Osteocyte (in vitro differentiated cells): ENCODE results near the gene NTF4. TPM values are rescaled to one million over a fixed set of nuclear protein-coding genes. Genes with fewer than 3 reads are reported as not detected.

ENCODE experiments used
- DNase-seq: peaks from one replicate; pipeline ENCODE4 v3.0.0; 2021; ENCODE audit warnings: mixed read lengths; ENCODE audit not compliant: unreplicated experiment; ENCODE audit errors: extremely low spot score
- H3K27ac Mint-ChIP-seq: one replicate; pipeline ENCODE4 v1.8.0; 2021; ENCODE audit warnings: mild to moderate bottlenecking, mixed read lengths; ENCODE audit not compliant: unreplicated experiment
- H3K27me3 Mint-ChIP-seq: one replicate; pipeline ENCODE4 v1.8.0; 2021; ENCODE audit warnings: mixed read lengths; ENCODE audit not compliant: unreplicated experiment
- H3K36me3 Mint-ChIP-seq: one replicate; pipeline ENCODE4 v1.8.0; 2021; ENCODE audit warnings: mixed read lengths; ENCODE audit not compliant: unreplicated experiment
- H3K4me1 Mint-ChIP-seq: one replicate; pipeline ENCODE4 v1.8.0; 2021; ENCODE audit warnings: mixed read lengths; ENCODE audit not compliant: unreplicated experiment
- H3K4me3 Mint-ChIP-seq: one replicate; pipeline ENCODE4 v1.8.0; 2021; ENCODE audit warnings: mild to moderate bottlenecking, moderate library complexity, mixed read lengths; ENCODE audit not compliant: unreplicated experiment
- H3K9me3 Mint-ChIP-seq: one replicate; pipeline ENCODE4 v1.8.0; 2021; ENCODE audit warnings: mixed read lengths; ENCODE audit not compliant: unreplicated experiment
- total RNA-seq: library from RNA; stranded (reverse); gene quantifications from 2 replicates; pipeline ENCODE4 v1.2.1, GENCODE V29; 2021
- TF ChIP-seq, protein P1 (sequence below): fragments of 200-600 bp; sonication (generic); IDR thresholded peaks from 2 replicates; pipeline ENCODE4 v1.5.0; 2021; ENCODE audit warnings: antibody characterized with exemption, mild to moderate bottlenecking, moderate library complexity

The NTF4 gene
- total RNA-seq, 1 donor from 2014 or later: not detected

- peaks cover 7% of the 10 kb centered on the region for H3K9me3 Mint-ChIP-seq
- peaks cover 4% of the 10 kb centered on the region for H3K36me3 Mint-ChIP-seq
- H3K27ac Mint-ChIP-seq: no peak overlapping the region
- no peak for DNase-seq
- H3K4me1 Mint-ChIP-seq: peaks cover 9% of the 10 kb centered on the region
- TF ChIP-seq, protein P1, sequence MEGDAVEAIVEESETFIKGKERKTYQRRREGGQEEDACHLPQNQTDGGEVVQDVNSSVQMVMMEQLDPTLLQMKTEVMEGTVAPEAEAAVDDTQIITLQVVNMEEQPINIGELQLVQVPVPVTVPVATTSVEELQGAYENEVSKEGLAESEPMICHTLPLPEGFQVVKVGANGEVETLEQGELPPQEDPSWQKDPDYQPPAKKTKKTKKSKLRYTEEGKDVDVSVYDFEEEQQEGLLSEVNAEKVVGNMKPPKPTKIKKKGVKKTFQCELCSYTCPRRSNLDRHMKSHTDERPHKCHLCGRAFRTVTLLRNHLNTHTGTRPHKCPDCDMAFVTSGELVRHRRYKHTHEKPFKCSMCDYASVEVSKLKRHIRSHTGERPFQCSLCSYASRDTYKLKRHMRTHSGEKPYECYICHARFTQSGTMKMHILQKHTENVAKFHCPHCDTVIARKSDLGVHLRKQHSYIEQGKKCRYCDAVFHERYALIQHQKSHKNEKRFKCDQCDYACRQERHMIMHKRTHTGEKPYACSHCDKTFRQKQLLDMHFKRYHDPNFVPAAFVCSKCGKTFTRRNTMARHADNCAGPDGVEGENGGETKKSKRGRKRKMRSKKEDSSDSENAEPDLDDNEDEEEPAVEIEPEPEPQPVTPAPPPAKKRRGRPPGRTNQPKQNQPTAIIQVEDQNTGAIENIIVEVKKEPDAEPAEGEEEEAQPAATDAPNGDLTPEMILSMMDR: peak; percentile 30
- no peak overlapping the region for H3K4me3 Mint-ChIP-seq
- peaks cover 41% of the 10 kb centered on the region for H3K27me3 Mint-ChIP-seq
Measured at GRCh38 chr19:49073514-49074378, 9.1 kb upstream of the NTF4 start.

DNA sequence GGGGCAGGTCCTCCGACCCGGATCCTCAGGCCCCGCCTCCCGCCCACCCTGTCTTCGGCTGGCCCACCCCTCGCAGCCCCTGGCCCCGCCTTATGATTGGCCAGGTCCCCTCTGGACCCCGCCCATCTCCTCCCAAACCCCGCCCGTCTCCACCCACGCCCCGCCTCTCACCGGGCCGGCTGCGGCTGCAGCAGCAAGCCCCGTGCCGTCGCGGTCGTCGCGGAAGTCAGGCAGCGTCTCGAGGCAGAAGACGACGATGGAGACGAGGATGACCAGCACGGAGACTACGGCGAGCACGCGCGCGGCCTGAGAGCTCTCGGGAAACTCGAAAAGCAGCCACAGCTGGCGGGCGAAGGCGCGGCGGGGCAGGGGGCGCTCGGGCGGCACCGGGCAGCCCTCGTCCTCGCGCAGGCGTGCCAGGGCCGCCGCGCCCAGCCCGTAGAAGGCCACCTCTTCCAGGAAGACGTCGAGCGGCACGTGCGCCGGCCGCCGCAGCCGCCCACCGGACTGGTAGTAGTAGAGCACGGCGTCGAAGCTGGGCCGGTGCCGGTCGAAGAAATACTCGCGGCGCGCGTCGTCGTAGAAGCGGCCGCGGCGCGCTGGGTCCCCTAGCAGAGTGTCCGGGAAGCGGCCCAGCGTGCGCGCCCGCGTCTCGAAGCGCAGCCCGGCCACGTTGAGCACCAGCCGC is 7.4 kb upstream of the NTF4 start:
- peaks cover 54% of the 10 kb centered on the region for H3K27me3 Mint-ChIP-seq
- H3K4me3 Mint-ChIP-seq: no peak overlapping the region
- H3K9me3 Mint-ChIP-seq: peaks cover 7% of the 10 kb centered on the region
- no peak for DNase-seq
- H3K4me1 Mint-ChIP-seq: peaks cover 9% of the 10 kb centered on the region
- TF ChIP-seq, protein P1: no peak
- no peak overlapping the region for H3K27ac Mint-ChIP-seq
- peaks cover 4% of the 10 kb centered on the region for H3K36me3 Mint-ChIP-seq

- Mint-ChIP-seq H3K4me1 (peaks cover 12% of the 10 kb centered on the region), H3K27me3 (peaks cover 68% of the 10 kb centered on the region), H3K4me3 (no peak overlapping the region), H3K9me3 (peaks cover 7% of the 10 kb centered on the region), H3K36me3 (peaks cover 4% of the 10 kb centered on the region), H3K27ac (no peak overlapping the region)
- TF ChIP-seq, protein P1: no peak
- DNase-seq: no peak
Measured at GRCh38 chr19:49070416-49070815, 5.8 kb upstream of the NTF4 start.

GRCh38 chr19:49069026-49069425 is 4.4 kb upstream of the NTF4 start:
- Mint-ChIP-seq H3K36me3 (peaks cover 4% of the 10 kb centered on the region), H3K4me1 (peaks cover 16% of the 10 kb centered on the region), H3K9me3 (peaks cover 7% of the 10 kb centered on the region), H3K27me3 (peaks cover 66% of the 10 kb centered on the region), H3K27ac (no peak overlapping the region), H3K4me3 (no peak overlapping the region)
- TF ChIP-seq, protein P1: no peak
- no peak for DNase-seq

DNA sequence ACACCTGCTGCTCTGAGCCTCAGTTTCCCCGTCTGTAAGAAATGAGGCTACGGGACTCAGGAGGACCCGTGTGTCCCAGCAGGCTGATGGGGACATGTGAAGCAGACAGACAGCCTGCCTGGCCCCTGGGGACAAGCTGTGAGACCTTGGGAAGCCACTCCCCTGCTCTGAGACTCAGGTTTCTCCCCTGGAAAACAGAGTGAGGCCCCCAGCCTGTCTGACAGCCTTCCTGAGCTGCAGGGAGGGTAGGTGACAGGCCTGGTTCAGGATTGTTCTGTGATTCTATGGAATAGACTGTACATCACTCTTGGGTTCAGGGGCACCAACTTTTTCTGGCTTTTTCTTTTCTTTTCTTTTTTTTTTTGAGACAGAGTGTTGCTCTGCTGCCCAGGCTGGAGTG is 2.9 kb upstream of the NTF4 start:
- peaks cover 52% of the 10 kb centered on the region for H3K27me3 Mint-ChIP-seq
- no peaks in the 10 kb centered on the region for H3K36me3 Mint-ChIP-seq
- DNase-seq: no peak
- no peak overlapping the region for H3K4me3 Mint-ChIP-seq
- H3K27ac Mint-ChIP-seq: no peak overlapping the region
- peaks cover 7% of the 10 kb centered on the region for H3K9me3 Mint-ChIP-seq
- TF ChIP-seq, protein P1: no peak
- peaks cover 7% of the 10 kb centered on the region for H3K4me1 Mint-ChIP-seq
